HepG2 (cell line): ENCODE results near the gene MRFAP1L1. TPM values are rescaled to one million over a fixed set of nuclear protein-coding genes. Genes with fewer than 3 reads are reported as not detected.
A peak's percentile ranks its signal among the peaks of the same experiment; 100 is the strongest.

Experiments used
- AGO2 ChIP-seq: fragments of 200-400 bp; formaldehyde crosslinking; optimal IDR thresholded peaks from 2 replicates; pipeline ENCODE3; 2017; ENCODE audit warnings: mild to moderate bottlenecking, low read depth, low read length, moderate library complexity
- BCL3 ChIP-seq: sonication (generic); formaldehyde crosslinking; IDR thresholded peaks from 2 replicates; pipeline ENCODE4 v1.5.1; 2020; ENCODE audit warnings: mild to moderate bottlenecking, missing genetic modification reagents, moderate library complexity
- HNRNPH1 ChIP-seq: fragments of 200-400 bp; formaldehyde crosslinking; optimal IDR thresholded peaks from 2 replicates; pipeline ENCODE3; 2017; ENCODE audit warnings: mild to moderate bottlenecking, low read depth, low read length
- IKZF1 ChIP-seq: fragments of 450-650 bp; IDR thresholded peaks from 2 replicates; pipeline ENCODE4 v1.7.1; 2016
- KMT2A ChIP-seq: sonication (generic); formaldehyde crosslinking; IDR thresholded peaks from 2 replicates; pipeline ENCODE4 v1.4.0; 2020; ENCODE audit warnings: missing genetic modification reagents
- PCBP1 ChIP-seq: fragments of 200-400 bp; formaldehyde crosslinking; IDR thresholded peaks from 2 replicates; pipeline ENCODE4 v1.6.1; 2017; ENCODE audit warnings: mild to moderate bottlenecking, low read depth, low read length, borderline replicate concordance
- RELA ChIP-seq: sonication (generic); formaldehyde crosslinking; IDR thresholded peaks from 2 replicates; pipeline ENCODE4 v1.4.0; 2020; ENCODE audit warnings: missing genetic modification reagents
- TARDBP ChIP-seq: sonication (generic); formaldehyde crosslinking; IDR thresholded peaks from 2 replicates; pipeline ENCODE4 v1.8.0; 2022; ENCODE audit warnings: mild to moderate bottlenecking, missing genetic modification reagents
- THAP11 ChIP-seq: IDR thresholded peaks from 2 replicates; pipeline ENCODE4 v1.6.1; 2016; ENCODE audit warnings: missing biosample characterization, missing genetic modification reagents
- TMF1 ChIP-seq: sonication (generic); formaldehyde crosslinking; IDR thresholded peaks from 2 replicates; pipeline ENCODE4 v1.8.1; 2022; ENCODE audit warnings: low read depth, missing genetic modification reagents
- ZBTB38 ChIP-seq: sonication (generic); formaldehyde crosslinking; IDR thresholded peaks from 2 replicates; pipeline ENCODE4 v1.5.1; 2020; ENCODE audit warnings: mild to moderate bottlenecking, missing genetic modification reagents
- ZFYVE20 ChIP-seq: sonication (generic); formaldehyde crosslinking; IDR thresholded peaks from 2 replicates; pipeline ENCODE4 v1.8.0; 2023; ENCODE audit warnings: low read depth, mild to moderate bottlenecking, moderate library complexity, missing genetic modification reagents, borderline replicate concordance
- ZNF251 ChIP-seq: sonication (generic); formaldehyde crosslinking; IDR thresholded peaks from 2 replicates; pipeline ENCODE4 v1.9.0; 2021; ENCODE audit warnings: mild to moderate bottlenecking, missing genetic modification reagents
- ZNF333 ChIP-seq: sonication (generic); formaldehyde crosslinking; IDR thresholded peaks from 2 replicates; pipeline ENCODE4 v1.4.0; 2020; ENCODE audit warnings: mild to moderate bottlenecking, missing genetic modification reagents, borderline replicate concordance
- ZNF460 ChIP-seq: sonication (generic); formaldehyde crosslinking; IDR thresholded peaks from 2 replicates; pipeline ENCODE4 v1.5.1; 2020; ENCODE audit warnings: missing genetic modification reagents, mild to moderate bottlenecking, borderline replicate concordance
- ZNF496 ChIP-seq: sonication (generic); formaldehyde crosslinking; IDR thresholded peaks from 2 replicates; pipeline ENCODE4 v1.8.1; 2023; ENCODE audit warnings: mild to moderate bottlenecking, moderate library complexity, missing genetic modification reagents; ENCODE audit not compliant: insufficient replicate concordance
- ZNF567 ChIP-seq: sonication (generic); formaldehyde crosslinking; IDR thresholded peaks from 2 replicates; pipeline ENCODE4 v1.8.1; 2023; ENCODE audit warnings: mild to moderate bottlenecking, missing genetic modification reagents, borderline replicate concordance
- ZNF614 ChIP-seq: IDR thresholded peaks from 2 replicates; pipeline ENCODE4 v1.6.1; 2018; ENCODE audit warnings: missing biosample characterization, missing genetic modification reagents, inconsistent platforms, borderline replicate concordance
- ZNF713 ChIP-seq: sonication (generic); formaldehyde crosslinking; IDR thresholded peaks from 2 replicates; pipeline ENCODE4 v1.4.0; 2020; ENCODE audit warnings: mild to moderate bottlenecking, missing genetic modification reagents
- polyA plus RNA-seq, 8 experiments: library from polyadenylated mRNA; depleted of rRNA in 3 of 8; stranded (reverse) in 7 of 8; unstranded in 1 of 8; fragments of >200 nt; fragmentation: Illumina TruSeq in 4 of 8; extraction: Trizol in 4 of 8; gene quantifications; 2 replicates each; pipeline versions ENCODE4 v1.2.1 to v1.2.3, GENCODE V29; 2011 to 2016; ENCODE audit warnings: low read depth in 4 of 8, missing spikeins in 1 of 8, mixed read lengths in 1 of 8; ENCODE audit not compliant: insufficient read depth in 1 of 8
- total RNA-seq, 5 experiments: library from RNA; depleted of rRNA; stranded (reverse); fragments of >200 nt; fragmentation: Illumina TruSeq; extraction: Trizol; gene quantifications; 2 replicates each; pipeline ENCODE4 v1.2.3, GENCODE V29; 2016; ENCODE audit warnings: low read depth in 1 of 5
- TF ChIP-seq, protein P1 (sequence below): IDR thresholded peaks from 2 replicates; pipeline ENCODE4 v1.6.1; 2016; ENCODE audit warnings: mild to moderate bottlenecking
- TF ChIP-seq, protein P2 (sequence below): sonication (generic); formaldehyde crosslinking; IDR thresholded peaks from 2 replicates; pipeline ENCODE4; 2020; ENCODE audit warnings: missing genetic modification reagents, mild to moderate bottlenecking, borderline replicate concordance
- TF ChIP-seq, protein P3 (sequence below): sonication (generic); formaldehyde crosslinking; IDR thresholded peaks from 2 replicates; pipeline ENCODE4 v1.4.0; 2020; ENCODE audit warnings: mild to moderate bottlenecking, missing genetic modification reagents

The MRFAP1L1 gene
- total and polyA plus RNA-seq, 2 of the 13 experiments (the other 11 are each of a cell fraction or from before 2014, with no cell fraction given) = 44.8 to 76.6 TPM

DNA sequence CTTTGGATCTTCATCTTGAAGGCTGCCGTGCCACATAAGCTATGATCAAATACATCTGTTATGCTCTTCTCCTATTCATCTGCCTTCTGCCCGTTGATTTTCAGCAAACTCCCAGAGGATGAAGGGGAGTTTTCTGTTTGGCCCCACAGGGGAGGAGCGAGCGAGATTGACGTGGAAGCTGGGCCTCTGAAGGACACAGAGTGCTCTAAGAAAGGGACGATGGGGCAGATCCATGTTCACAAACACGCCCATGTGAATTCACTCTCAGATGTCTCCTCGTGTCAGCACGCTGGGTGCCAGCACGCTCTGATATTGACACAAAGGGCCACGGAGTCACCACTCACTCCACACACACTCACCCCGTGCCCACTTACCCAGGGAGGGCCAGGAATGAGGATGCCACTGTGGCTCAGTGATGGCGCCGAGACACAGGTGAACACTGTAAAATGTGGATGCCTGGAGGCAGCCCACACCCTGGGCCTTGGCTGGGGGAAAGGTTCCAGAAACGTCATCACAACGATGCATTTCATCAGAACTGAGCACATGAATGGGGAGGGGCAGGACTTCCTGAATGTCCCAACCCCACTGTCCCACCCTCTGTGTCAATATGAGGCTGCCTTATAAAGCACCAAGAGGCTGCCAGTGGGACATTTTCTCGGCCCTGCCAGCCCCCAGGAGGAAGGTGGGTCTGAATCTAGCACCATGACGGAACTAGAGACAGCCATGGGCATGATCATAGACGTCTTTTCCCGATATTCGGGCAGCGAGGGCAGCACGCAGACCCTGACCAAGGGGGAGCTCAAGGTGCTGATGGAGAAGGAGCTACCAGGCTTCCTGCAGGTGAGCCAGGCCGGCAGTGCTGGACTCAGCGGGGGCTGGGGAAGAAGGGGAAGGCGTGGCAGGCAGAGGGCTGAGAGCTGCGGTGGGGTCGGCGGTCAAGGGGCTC lies 16.2 kb downstream of the MRFAP1L1 start, which contains the start of gene S100P (continued):
- TF ChIP-seq, protein P1, sequence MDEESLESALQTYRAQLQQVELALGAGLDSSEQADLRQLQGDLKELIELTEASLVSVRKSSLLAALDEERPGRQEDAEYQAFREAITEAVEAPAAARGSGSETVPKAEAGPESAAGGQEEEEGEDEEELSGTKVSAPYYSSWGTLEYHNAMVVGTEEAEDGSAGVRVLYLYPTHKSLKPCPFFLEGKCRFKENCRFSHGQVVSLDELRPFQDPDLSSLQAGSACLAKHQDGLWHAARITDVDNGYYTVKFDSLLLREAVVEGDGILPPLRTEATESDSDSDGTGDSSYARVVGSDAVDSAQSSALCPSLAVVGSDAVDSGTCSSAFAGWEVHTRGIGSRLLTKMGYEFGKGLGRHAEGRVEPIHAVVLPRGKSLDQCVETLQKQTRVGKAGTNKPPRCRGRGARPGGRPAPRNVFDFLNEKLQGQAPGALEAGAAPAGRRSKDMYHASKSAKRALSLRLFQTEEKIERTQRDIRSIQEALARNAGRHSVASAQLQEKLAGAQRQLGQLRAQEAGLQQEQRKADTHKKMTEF (CRISPR knock-in tag) = peak; percentile 89
- TF ChIP-seq ZNF496 (CRISPR knock-in tag) (no peak), TARDBP (CRISPR knock-in tag) (peak; percentile 84; the same call in 1 of the 2 replicates), ZNF614 (CRISPR knock-in tag) (no peak; the same call in 1 of the 2 replicates), RELA (no peak), HNRNPH1 (no peak), ZNF567 (peak; percentile 52; the same call in 1 of the 2 replicates), ZNF333 (CRISPR knock-in tag) (peak; percentile 65; the same call in 1 of the 2 replicates), ZFYVE20 (CRISPR knock-in tag) (peak; percentile 47; the same call in 1 of the 2 replicates), ZNF460 (CRISPR knock-in tag) (no peak; the same call in 1 of the 2 replicates), AGO2 (no peak), ZNF713 (CRISPR knock-in tag) (no peak), BCL3 (CRISPR knock-in tag) (0 out of 2 replicates have a peak, but pooled peaks have one; percentile 47), THAP11 (CRISPR knock-in tag) (peak; percentile 83), PCBP1 (no peak), KMT2A (CRISPR knock-in tag) (no peak), IKZF1 (no peak), ZNF251 (CRISPR knock-in tag) (no peak), ZBTB38 (peak; percentile 15; the same call in 1 of the 2 replicates), TMF1 (CRISPR knock-in tag) (no peak)
- TF ChIP-seq, protein P2, sequence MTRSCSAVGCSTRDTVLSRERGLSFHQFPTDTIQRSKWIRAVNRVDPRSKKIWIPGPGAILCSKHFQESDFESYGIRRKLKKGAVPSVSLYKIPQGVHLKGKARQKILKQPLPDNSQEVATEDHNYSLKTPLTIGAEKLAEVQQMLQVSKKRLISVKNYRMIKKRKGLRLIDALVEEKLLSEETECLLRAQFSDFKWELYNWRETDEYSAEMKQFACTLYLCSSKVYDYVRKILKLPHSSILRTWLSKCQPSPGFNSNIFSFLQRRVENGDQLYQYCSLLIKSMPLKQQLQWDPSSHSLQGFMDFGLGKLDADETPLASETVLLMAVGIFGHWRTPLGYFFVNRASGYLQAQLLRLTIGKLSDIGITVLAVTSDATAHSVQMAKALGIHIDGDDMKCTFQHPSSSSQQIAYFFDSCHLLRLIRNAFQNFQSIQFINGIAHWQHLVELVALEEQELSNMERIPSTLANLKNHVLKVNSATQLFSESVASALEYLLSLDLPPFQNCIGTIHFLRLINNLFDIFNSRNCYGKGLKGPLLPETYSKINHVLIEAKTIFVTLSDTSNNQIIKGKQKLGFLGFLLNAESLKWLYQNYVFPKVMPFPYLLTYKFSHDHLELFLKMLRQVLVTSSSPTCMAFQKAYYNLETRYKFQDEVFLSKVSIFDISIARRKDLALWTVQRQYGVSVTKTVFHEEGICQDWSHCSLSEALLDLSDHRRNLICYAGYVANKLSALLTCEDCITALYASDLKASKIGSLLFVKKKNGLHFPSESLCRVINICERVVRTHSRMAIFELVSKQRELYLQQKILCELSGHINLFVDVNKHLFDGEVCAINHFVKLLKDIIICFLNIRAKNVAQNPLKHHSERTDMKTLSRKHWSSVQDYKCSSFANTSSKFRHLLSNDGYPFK = peak; percentile 80; the same call in 1 of the 2 replicates
- TF ChIP-seq, protein P3, sequence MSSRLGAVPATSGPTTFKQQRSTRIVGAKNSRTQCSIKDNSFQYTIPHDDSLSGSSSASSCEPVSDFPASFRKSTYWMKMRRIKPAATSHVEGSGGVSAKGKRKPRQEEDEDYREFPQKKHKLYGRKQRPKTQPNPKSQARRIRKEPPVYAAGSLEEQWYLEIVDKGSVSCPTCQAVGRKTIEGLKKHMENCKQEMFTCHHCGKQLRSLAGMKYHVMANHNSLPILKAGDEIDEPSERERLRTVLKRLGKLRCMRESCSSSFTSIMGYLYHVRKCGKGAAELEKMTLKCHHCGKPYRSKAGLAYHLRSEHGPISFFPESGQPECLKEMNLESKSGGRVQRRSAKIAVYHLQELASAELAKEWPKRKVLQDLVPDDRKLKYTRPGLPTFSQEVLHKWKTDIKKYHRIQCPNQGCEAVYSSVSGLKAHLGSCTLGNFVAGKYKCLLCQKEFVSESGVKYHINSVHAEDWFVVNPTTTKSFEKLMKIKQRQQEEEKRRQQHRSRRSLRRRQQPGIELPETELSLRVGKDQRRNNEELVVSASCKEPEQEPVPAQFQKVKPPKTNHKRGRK (CRISPR knock-in tag) = no peak
